Measurements from ENCODE around the gene C3orf70.

DNA sequence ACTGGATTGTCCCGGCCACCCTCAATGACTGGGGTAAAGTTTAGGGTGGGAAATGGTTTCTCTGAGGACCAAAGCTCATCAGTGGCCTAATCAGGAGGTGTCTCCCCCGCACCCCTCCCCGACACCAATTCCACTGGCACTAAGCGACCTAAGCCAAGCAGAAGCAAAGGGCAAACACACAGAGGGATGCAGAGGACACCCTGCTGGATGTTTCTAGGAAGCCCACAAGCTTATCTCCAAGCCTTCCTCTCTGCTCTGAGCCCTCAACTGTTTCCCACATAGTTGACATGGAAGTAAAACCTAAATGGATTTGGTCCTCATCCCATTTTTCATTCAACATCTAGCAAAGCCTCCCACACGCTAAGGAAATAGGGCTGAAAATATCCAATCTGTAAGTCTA is 68.5 kb downstream of the C3orf70 start:
- TF ChIP-seq, protein P1, sequence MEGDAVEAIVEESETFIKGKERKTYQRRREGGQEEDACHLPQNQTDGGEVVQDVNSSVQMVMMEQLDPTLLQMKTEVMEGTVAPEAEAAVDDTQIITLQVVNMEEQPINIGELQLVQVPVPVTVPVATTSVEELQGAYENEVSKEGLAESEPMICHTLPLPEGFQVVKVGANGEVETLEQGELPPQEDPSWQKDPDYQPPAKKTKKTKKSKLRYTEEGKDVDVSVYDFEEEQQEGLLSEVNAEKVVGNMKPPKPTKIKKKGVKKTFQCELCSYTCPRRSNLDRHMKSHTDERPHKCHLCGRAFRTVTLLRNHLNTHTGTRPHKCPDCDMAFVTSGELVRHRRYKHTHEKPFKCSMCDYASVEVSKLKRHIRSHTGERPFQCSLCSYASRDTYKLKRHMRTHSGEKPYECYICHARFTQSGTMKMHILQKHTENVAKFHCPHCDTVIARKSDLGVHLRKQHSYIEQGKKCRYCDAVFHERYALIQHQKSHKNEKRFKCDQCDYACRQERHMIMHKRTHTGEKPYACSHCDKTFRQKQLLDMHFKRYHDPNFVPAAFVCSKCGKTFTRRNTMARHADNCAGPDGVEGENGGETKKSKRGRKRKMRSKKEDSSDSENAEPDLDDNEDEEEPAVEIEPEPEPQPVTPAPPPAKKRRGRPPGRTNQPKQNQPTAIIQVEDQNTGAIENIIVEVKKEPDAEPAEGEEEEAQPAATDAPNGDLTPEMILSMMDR (IDR thresholded peaks at IDR 0.05): no peak
- TF ChIP-seq POLR2A (IDR thresholded peaks at IDR 0.05): no peak
- no peak for TF ChIP-seq EP300 (IDR thresholded peaks at IDR 0.05)

Measured in tibial nerve (tissue), 4 donors.